GM12892 (cell line): ENCODE data around the gene NARS2.

ENCODE experiments used
- DNase-seq: peaks from one replicate; pipeline ENCODE4 v3.0.0; 2011; ENCODE audit not compliant: insufficient read length
- FAIRE-seq: peaks from 2 replicates; lab custom pipeline; 2011; peaks lifted over from hg19 to GRCh38; lab: Jason Lieb, UNC
- POLR2A ChIP-seq: IDR thresholded peaks from 2 replicates; pipeline ENCODE4 v1.6.1; 2011; ENCODE audit warnings: low read depth, low read length, control low read depth
- POLR2AphosphoS5 ChIP-seq: IDR thresholded peaks from 2 replicates; pipeline ENCODE4 v1.6.1; 2011; ENCODE audit warnings: low read depth, low read length, control low read depth
- TAF1 ChIP-seq: IDR thresholded peaks from 2 replicates; pipeline ENCODE4 v1.6.1; 2011; ENCODE audit warnings: low read depth, mild to moderate bottlenecking, control low read depth, low read length, borderline replicate concordance

NARS2 gene

DNA sequence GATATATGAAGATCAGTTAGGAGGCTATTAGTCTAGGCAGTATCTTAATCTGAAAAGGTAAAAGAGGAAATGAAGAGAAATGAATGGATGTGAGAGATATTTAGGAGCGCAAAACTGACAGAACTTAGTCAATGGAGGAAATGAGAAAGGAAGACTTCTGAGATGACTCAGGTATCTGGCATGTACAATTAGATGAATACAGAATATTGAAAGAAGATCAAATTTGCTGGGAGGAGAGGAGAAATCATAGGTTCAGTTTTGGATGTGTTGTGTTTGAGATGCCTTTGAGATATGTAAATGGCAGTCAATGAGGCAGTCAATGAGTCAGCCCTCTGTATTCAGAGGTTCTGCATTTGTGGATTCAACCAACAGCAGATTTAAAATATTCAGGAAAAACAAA is 114.2 kb downstream of the NARS2 start:
- no peak for TF ChIP-seq TAF1
- FAIRE-seq (peak; percentile 91), DNase-seq (no peak)

DNA sequence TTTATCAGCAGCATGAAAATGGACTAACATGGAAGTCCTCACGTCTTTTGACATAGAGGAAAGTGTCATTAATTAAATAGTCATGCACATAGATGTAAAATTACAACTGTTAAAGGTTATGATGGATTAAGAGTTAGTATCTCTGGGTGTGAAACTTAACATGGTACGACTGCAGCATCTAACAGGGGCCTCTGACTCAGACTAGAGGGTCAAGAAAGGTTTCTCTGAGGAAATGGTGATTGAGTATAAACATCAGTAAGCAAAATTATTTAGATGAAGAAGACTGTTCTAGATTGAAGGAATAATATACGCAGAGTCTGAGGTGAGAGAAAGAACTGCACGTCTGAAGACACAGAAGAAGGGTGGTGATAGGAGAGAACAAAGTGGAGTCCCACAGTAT is 114.9 kb downstream of the NARS2 start:
- TF ChIP-seq TAF1 (no peak), POLR2A (no peak), POLR2AphosphoS5 (no peak)
- peak; percentile 14 for FAIRE-seq
- DNase-seq, result no peak

DNA sequence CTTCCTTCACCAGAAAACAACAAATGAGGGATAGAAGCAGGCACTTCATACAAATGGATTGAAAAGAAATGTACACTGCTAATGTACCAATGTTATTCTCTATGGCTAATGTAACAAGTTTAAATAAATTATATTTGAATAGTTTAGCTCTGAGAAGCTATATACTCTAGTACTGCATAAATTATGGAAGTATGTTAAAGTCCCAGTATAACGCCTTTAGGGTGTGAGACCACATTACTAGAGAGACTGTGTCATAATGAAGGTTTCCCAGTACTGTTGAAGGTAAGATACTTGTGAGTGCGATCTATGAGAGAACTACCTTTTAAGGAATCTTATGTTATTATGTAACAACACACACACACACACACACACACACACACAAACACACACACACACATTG is 117.2 kb downstream of the NARS2 start:
- no peak for FAIRE-seq
- TF ChIP-seq POLR2A, result no peak
- no peak for TF ChIP-seq TAF1
- no peak for TF ChIP-seq POLR2AphosphoS5

DNA sequence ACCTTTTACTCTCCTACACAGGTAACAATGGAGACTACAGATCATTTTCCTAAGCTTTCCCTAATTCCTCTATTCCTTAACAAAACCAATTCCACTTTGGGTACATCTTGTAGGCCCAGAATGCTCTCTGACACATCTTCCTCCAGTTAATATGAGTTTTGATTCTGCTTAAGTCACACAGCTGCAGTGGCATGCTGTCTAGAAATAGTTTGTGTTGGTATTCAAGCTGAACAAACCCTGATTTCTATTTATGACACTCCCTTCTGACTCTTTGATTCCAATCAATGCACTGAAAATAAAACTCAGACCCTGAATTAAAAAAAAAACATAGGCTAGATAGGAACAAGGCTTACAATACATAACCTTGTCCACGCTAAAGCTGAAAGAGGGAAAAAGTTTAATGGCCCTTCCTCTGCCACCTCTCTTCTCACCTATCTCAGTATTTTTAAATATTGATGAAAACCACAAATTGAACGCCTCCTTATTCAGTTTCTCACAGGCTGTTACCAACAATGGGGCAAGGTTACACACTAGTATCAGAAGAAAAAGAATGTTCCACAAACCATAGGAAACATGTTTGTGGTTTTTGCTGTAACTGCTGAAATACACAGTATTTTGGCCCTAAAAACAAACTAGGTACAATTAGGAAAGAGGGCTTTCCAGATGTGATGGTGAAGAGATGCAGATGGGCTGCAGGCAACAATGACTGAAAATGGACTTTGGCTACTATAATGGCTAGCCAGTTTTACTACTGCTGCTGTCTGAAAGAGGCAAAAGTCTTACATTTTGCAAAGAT is 121.3 kb downstream of the NARS2 start:
- TF ChIP-seq POLR2A, result no peak
- no peak for TF ChIP-seq POLR2AphosphoS5
- no peak for TF ChIP-seq TAF1
- FAIRE-seq (peak; percentile 65), DNase-seq (no peak)

More for the DNA sequence above, 117.2 kb downstream of the NARS2 start:
- no peak for DNase-seq

DNA sequence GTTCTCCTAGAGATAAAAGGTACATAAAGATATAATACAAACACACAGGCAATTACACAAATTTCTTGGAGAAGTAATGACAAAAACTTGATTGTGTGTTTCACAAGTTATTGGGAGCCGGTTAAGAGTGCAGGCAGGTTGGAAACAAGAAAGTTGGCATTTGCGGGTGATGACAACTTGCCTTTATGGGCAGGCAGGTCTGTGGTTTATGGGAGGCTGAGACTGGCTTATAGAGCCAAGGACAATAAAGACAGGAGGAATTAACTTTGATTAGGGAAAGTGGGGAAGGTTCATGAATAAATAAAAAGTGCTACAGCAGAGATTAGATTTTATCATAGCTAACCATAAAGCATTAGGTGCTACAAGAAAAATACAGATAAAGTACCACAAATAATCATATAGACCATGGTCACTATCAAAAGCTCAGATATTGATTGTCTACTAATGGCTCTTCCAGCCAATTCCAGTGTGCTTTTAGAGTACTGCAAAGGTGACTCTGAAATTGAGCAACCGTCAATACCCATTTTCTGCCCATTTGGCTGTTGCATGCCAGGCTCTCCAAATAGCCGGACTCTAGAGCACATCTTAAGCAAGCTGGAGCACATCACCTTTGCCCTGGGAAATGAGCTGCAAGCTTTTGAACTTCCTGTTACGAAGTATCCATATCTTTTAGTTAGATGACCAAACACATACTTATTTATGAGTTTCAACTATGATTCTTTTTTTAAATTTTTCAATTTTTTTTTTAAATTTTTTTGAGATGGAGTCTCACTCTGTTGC is 123.1 kb downstream of the NARS2 start:
- FAIRE-seq (no peak), DNase-seq (no peak)
- TF ChIP-seq POLR2A, result no peak
- no peak for TF ChIP-seq POLR2AphosphoS5
- TF ChIP-seq TAF1, result no peak

DNA sequence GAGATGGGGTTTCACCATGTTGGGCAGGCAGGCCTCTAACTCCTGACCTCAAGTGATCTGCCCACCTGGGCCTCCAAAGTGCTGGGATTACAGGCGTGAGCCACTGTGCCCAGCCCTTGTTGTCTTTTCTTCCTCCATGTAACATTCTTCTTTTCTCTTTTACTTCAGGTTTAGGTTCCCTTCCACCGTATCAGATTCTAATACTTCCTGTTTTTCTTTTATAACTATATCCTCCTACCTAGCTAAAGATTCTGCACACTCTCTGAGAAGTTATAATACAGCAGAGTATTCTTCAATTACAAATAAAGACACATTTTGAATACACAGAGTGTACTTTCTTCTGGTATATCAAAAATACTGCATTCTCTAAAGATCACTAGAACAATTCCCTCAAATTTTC is 123.8 kb downstream of the NARS2 start:
- DNase-seq, result no peak
- no peak for TF ChIP-seq POLR2A
- no peak for TF ChIP-seq POLR2AphosphoS5
- no peak for TF ChIP-seq TAF1
- FAIRE-seq, result no peak

DNA sequence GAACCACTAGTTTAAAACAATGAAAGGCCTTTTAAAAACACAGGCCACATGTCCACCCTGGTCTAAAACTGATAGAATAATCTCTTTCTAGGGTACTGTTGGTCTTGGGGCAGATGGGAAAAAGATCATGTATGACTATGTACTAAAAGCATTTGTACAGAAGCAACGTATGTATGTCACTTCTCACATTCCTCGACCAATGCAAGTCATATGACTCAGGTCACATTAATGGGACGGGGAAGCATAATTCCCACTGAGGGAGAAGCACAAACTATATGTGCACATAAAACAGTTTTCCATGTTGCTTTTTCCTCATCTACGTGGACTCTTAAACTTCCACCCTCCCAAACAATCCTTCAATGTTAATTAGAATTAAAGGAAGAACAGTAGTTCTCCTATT is 124.8 kb downstream of the NARS2 start:
- TF ChIP-seq POLR2A (no peak), POLR2AphosphoS5 (no peak), TAF1 (no peak)
- FAIRE-seq, result no peak
- no peak for DNase-seq

DNA sequence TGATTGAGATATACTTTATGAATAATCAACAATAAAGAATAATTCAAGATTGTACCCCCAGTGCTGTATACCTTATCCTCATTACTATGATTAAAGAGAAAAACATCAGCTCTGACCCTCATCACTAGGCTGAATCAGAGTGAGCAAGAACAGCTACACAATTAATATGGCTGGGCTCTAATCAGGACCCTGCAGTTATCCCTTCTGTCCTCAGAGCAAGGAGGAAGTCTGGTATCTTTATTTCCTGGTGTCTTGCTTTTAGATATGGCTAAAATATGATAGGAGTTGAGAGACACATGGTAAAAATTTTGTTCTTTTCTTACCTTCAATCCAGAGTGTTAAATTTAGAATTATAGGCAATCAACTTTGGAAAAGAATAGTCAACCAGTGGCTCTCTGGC is 128.5 kb downstream of the NARS2 start:
- DNase-seq (no peak), FAIRE-seq (no peak)
- TF ChIP-seq POLR2AphosphoS5 (no peak), POLR2A (no peak), TAF1 (no peak)

DNA sequence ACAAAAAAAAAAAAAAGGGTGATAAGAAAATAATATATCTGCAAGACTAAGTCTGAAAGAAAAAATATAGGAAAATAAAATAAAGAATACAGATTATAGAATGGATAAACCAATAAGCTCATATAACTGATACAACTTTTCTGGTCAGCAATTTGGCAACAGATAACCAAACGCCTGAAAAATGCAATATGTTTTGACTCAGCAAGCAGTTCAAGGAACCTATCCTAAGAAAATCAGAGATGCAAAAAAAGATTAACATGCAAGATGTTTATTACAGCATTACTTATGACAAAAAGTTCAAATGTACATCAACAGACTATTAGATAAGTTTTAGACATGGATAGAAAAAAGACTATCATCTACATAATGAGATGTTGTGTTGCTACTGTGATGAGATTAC is 129.9 kb downstream of the NARS2 start:
- DNase-seq, result no peak
- no peak for TF ChIP-seq POLR2A
- TF ChIP-seq TAF1, result no peak
- TF ChIP-seq POLR2AphosphoS5, result no peak
- FAIRE-seq, result peak; percentile 38

DNA sequence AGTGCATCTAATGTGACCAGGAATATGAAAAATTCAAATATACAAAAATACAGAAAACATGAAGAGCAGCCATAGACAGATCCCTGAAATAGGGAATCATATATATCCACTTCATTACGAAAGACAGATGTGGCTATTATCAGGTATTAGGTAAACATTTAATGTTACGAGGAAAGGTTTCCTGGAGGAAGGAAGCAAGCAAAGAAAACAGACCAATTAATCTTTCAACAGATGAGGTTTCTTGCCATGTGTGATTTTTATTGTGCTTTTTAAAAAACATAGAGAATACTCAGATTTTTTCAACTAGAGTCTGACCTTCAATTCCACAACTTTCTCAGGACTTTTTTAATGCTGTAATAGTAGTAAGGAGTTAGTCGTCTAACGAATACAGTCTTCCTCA is 132.7 kb downstream of the NARS2 start:
- no peak for DNase-seq
- FAIRE-seq, result no peak
- TF ChIP-seq POLR2AphosphoS5, result no peak
- no peak for TF ChIP-seq TAF1
- TF ChIP-seq POLR2A, result no peak

DNA sequence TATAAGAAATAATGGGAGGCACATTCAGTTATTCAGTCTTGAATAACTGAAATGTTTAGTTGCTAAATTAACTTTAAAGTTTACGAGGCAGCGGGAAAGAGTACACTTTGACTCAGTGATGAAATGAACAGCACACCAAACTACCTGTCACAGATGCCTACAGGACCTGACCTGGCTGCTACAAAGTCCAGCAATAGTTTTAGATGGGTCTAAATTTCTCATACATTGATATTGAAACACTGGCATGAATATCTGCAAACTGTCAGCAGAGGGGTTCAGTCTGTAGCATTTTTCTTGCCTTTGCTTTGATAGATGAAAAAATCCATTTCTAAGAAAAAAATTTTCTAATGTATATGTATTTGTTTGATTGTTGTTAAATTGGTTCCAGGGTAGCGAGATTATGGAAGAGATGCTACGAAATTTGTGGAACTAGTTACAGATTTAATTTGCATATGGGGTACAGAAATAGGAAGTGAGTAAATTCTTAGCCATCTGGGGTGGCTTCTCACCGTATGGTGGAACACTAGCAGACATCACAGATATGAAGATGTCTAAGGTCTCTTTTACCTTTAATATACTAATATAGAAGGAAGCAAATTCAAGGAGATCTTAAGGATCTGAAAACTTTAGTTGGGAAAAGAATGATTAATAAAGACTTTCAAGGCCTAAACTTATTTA is 136.2 kb downstream of the NARS2 start:
- peak; percentile 67 for FAIRE-seq

More for the DNA sequence above, 136.2 kb downstream of the NARS2 start:
- TF ChIP-seq POLR2A, result no peak
- TF ChIP-seq TAF1, result no peak
- TF ChIP-seq POLR2AphosphoS5, result no peak
- DNase-seq, result no peak
